GM04503 (cell line): ENCODE measurements around the gene COL25A1.
"Not testable (repeated sequence)": the region's sequence is repeated elsewhere in the genome, so short reads cannot be mapped to it uniquely, and the experiment has no call there.

Source experiments
- DNase-seq: peaks from one replicate; pipeline ENCODE4 v3.0.0-alpha.2; 2012; ENCODE audit warnings: low read depth

Gene COL25A1

GRCh38 chr4:109049926-109050325 lies 252.5 kb downstream of the COL25A1 start:
- DNase-seq, result no peak

DNA sequence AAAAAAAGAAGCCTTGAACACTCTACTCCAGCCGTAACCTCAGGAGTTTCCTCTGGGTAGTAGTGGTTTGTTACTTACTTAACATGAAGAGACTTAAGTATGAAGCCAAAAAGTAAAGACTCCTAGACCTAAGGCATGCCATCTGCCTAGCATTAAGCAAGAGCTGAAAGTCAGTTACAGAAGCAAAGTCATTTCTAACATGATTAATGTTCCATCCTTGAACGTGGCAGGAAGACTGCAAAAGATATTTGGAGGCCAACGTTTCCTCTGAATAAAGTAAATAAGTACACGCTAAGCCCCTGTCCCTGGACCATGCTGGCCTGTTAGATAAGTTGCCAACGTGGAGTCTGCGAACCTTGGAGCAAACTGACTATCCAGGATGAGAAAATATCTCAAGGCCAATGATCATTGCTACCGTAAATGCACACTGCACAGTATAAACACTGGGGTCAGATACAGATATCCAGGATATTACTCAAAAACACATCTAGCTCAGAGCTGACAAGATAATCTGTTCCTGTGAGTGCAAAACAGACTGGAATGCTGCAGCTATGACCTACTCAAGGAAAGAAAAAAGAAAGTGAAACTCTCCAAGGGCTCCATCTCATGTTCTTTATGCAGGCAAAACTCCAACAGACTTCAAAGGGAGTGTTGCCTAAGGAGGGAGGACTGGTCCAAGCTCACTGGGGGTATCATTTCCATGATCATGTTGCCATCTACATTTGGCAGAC lies 255.8 kb downstream of the COL25A1 start:
- DNase-seq, result peak; percentile 19

DNA sequence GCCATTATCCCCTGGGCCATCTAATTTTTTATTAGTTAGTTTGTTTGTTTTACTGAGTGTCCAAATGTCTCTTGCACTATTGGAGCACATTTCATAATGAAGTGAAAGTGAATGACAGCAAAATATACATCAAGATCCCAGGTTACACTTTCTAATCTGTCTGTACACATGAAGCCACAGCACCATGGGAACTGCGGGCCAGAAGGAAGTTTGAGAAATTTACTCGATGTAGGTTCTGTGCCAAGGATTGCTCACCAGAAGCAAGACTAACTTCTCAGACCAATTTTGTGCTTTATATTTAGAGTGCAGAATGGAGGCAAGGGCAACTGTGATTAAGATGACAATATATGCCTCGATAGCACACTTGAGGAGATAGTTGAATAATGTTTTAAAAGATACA lies 258.0 kb downstream of the COL25A1 start:
- DNase-seq, result no peak

- no peak for DNase-seq
These were observed 259.2 kb downstream of the COL25A1 start for GRCh38 chr4:109043286-109043685.

GRCh38 chr4:109041463-109042360 lies 260.7 kb downstream of the COL25A1 start:
- no peak for DNase-seq

GRCh38 chr4:109040441-109040840 lies 262.0 kb downstream of the COL25A1 start:
- no peak for DNase-seq

DNA sequence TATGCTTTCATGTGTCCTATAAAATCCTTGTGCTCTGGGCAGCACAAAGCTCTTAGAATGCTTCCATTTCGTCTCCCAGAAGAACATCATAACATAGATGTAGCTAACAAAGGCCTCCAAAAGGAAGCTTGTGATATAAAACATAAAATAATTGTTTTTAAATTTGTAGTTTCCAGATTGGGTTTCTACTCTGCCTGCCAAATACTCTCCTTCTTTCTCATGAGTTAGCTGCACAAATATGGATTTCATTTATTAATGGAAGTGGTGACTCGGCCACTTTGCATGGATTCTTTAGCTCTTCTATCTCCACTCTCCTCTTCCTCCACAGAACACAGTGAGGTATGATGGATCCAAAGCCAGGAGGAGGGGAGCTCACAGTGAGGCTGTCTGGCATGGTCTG lies 265.4 kb downstream of the COL25A1 start:
- DNase-seq, result no peak

GRCh38 chr4:109033993-109034392 lies 268.5 kb downstream of the COL25A1 start:
- no peak for DNase-seq

DNA sequence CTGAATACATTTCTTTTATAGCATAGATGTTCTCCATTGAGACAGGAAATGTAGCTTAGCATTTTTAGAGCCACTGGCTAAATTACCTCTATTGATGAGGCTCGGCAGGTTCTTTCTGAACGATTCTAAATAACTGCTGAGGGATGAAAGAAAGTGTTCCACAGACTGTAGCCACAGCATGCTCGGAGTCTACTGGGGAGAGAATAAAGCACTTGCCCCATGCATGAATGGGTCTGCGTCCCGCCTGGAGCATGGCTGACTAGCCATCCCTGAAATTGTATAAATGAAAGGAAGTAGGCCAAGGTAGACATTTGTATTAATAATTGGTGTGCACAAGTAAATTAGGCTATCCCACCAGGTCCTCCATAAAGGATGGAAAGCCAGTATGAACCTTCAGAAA lies 269.8 kb downstream of the COL25A1 start:
- DNase-seq, result no peak

GRCh38 chr4:109029987-109030386 lies 272.5 kb downstream of the COL25A1 start:
- DNase-seq, result no peak

- no peak for DNase-seq
These were observed 275.4 kb downstream of the COL25A1 start for GRCh38 chr4:109027016-109027500.

- DNase-seq, result no peak
These were observed 275.9 kb downstream of the COL25A1 start for GRCh38 chr4:109026588-109026987.

DNA sequence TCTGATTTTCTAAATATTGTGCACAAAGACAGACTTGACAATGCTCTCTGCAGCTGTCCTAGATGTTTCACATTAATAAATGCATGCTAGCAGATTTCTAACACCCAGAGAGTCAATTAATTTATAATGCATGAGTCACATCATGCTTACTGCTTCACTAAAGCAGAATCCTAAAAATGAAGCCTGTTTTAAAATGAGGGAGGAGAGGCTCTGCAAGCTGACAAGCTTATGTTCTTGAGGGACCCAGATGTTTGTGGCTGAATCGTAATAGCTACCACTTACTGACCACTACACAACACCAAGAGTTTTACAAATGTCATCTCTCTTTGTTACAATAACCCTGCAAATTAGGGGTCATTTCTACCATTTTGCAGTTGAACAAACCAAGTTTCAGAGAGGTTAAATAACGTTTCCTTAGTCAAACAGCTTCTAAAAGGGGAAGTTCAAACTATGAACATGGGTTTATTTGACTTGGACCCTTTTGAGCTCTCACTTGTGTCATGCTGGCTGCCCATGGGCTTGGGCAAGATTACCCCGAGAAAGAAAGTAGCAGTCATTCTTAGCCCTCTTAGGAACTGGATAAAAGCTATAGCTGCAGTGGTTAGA lies 276.9 kb downstream of the COL25A1 start:
- DNase-seq, result no peak

DNA sequence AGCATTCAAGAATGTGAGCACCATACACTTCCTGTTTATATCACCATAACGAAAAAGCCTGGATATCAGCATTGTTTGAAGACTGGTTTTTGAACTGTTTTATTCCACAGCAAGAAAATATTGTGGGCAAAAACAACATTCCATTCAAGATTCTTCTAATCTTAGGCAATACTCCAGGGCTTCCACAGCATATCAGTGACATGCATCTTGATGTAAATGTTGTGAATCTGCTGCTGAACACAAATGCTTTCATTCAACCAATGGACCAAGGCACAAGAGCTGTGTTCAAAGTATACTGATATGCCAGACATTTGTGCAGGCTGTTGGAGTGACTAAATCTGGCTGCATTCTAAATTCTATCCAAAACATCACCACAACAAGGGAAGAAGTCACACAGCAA lies 279.5 kb downstream of the COL25A1 start:
- DNase-seq, result no peak

GRCh38 chr4:109021630-109022029 lies 280.8 kb downstream of the COL25A1 start:
- DNase-seq, result not testable (repeated sequence)

DNA sequence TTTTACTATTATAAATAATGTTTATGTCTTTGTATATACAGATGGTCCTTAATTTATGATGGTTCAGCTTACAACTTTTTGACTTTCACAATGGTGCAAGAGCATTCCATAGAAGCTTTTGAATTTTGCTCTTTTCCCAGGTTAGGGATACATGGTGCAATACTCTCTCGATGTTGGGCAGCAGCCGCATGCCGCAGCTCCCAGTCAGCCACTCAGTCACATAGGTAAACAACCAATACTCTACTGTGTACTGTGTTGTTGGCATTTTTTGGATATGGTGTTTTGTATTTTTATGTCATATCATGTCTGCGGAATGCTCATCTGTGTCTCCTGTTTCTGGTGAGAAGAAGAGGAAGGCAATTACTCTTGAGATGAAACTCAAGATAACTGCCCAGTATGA lies 281.6 kb downstream of the COL25A1 start:
- no peak for DNase-seq

- DNase-seq, result no peak
These were observed 286.3 kb downstream of the COL25A1 start for GRCh38 chr4:109016200-109016599.

DNA sequence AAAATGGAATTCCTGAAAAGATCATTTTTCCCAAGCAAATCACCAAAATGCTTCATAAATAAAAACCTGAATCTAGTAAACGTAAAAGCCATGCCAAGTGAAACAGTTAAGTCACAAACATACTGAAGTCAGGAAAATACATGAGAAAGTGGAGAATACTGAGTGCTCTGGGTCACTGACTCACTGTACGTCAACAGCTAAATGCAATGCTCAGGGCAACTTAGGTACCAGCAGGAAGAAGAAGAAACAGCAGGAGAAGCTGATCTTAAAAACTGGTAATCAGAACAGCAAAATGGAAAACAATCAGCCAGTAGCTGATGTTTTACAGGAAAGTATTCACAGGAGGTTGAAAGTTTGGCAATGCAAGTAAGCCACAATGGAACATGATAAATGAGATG lies 287.0 kb downstream of the COL25A1 start:
- DNase-seq, result no peak

DNA sequence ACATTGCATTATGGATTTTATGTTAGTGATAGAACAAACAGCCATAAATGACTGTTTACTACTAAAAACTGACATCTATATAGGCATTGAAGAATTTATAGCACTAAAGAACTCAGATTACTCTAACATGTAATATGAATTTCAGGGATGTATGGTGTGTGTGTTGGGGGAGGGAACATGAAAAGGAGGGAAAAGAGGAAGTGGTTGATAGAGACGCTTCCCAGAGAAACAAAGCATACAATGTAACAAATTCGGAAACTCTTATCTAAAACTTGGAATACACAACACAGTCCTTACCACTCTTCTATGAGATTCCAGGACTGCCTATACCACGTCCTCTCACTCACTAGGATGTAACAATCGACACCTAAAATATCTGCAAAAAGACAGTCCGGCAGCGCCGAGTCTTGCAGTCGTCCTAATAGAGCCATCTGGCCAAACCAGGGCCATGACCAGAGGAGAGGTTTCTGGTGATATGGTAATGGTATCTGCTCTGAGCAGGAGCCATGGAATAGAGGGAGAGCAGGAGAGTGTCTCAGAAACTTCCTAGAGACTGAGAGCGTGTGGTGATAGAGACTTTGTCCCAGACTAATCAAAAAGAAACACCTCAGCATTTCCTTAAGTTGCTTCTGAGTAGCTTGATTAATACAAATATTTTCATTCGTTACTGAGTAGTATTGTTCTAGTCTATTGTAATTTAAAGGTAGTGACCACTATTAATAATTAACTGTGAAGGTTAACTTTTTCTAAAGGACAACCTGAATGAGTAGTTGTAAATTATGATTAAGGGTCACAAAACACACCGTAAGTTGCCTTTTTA lies 287.7 kb downstream of the COL25A1 start:
- DNase-seq, result no peak

- DNase-seq, result no peak
These were observed 290.1 kb downstream of the COL25A1 start for GRCh38 chr4:109012286-109012880.

DNA sequence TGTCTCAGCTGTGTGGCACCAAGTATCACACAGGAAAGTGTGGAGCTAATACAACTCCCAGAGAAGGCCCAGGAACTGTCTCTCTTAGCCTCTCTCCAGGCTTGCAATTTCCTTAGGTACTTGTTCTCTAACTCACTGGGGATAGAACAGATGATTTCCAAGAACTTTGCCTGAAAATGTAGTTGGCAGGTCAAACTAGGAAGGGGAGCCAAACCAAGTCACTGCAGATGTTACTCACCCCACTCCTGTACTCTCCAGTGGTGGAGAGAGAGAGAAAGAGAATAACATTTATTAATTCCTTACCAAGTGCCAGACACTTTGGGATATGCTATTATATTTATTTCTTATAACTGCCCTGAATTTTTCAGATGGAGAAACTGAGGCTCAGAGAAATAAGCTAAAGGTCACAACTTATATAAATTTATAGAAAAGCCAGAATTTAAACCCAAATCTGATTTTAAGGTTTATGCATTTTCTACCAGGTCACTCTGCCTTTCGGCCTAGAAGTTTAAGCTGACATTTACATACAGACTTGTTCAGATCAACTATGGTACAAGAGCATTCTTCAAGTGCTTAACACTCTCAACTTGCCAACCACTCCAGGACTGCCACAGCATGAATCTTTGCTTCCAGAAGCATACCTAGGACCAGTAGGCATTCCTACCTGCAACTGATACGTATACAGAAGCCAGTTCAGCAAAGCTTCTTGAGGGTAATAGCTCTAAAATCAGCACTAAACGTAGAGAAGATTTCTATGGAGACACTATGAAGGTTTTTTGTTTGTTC lies 291.0 kb downstream of the COL25A1 start:
- no peak for DNase-seq
